WTC11 (cell line): ENCODE results near the gene DCAF11. TPM values are rescaled to one million over a fixed set of nuclear protein-coding genes. Genes with fewer than 3 reads are reported as not detected.
A peak's percentile ranks its signal among the peaks of the same experiment; 100 is the strongest.

Experiments
- ATAC-seq: fragments of 200-7000 bp; cut with Tn5 transposase; 2 replicates; pipeline ENCODE4 v1.10.0; 2021; ENCODE audit warnings: mild to moderate bottlenecking, moderate library complexity
- CTCF ChIA-PET: fragments of 300-600 bp; sonication (Branson Sonifier 250); formaldehyde crosslinking; loops from one replicate; lab custom pipeline; 2021; ENCODE audit warnings: antibody characterized with exemption; lab: Charles Lee
- POLR2A ChIA-PET: fragments of 350-600 bp; sonication (Branson Sonifier 250); formaldehyde crosslinking; loops from one replicate; lab custom pipeline; 2021; ENCODE audit warnings: antibody characterized with exemption; lab: Charles Lee
- DNase-seq: peaks from one replicate; pipeline ENCODE4 v3.0.0; 2021; ENCODE audit warnings: low spot score
- H3K27ac Mint-ChIP-seq: 2 replicates; pipeline ENCODE4 v1.8.0; 2021; ENCODE audit warnings: mixed read lengths
- H3K27me3 Mint-ChIP-seq: 2 replicates; pipeline ENCODE4 v1.8.0; 2021; ENCODE audit warnings: low read depth, mild to moderate bottlenecking, moderate library complexity, mixed read lengths
- H3K36me3 Mint-ChIP-seq: 2 replicates; pipeline ENCODE4 v1.8.0; 2021; ENCODE audit warnings: mixed read lengths
- H3K4me1 Mint-ChIP-seq: 2 replicates; pipeline ENCODE4 v1.8.0; 2022; ENCODE audit warnings: mixed read lengths
- H3K4me3 Mint-ChIP-seq: 2 replicates; pipeline ENCODE4 v1.8.0; 2021; ENCODE audit warnings: mild to moderate bottlenecking, moderate library complexity, mixed read lengths
- H3K9me3 Mint-ChIP-seq: 2 replicates; pipeline ENCODE4 v1.8.0; 2021; ENCODE audit warnings: mixed read lengths
- GRHL2 ChIP-seq: fragments of 250-450 bp; sonication (Bioruptor Pico); IDR thresholded peaks from 2 replicates; pipeline ENCODE4 v1.8.0; 2022; ENCODE audit warnings: mild to moderate bottlenecking, moderate library complexity; ENCODE audit not compliant: insufficient replicate concordance, severe bottlenecking
- GTF2I ChIP-seq: fragments of 250-450 bp; sonication (Bioruptor Pico); conservative IDR thresholded peaks from 2 replicates; pipeline ENCODE4 v1.4.0; 2021; ENCODE audit warnings: mild to moderate bottlenecking
- MXD4 ChIP-seq: fragments of 250-450 bp; sonication (Bioruptor Pico); IDR thresholded peaks from 2 replicates; pipeline ENCODE4 v1.8.0; 2021; ENCODE audit warnings: mild to moderate bottlenecking, moderate library complexity, borderline replicate concordance
- NFE2L1 ChIP-seq: sonication (generic); formaldehyde crosslinking; IDR thresholded peaks from 2 replicates; pipeline ENCODE4 v1.8.1; 2023; ENCODE audit warnings: missing genetic modification reagents
- NR3C1 ChIP-seq: sonication (generic); formaldehyde crosslinking; conservative IDR thresholded peaks from 2 replicates; pipeline ENCODE4 v1.8.1; 2023; ENCODE audit warnings: low read depth, mild to moderate bottlenecking, missing genetic modification reagents
- PREB ChIP-seq: sonication (generic); formaldehyde crosslinking; IDR thresholded peaks from 2 replicates; pipeline ENCODE4 v1.8.1; 2022; ENCODE audit warnings: mild to moderate bottlenecking, missing genetic modification reagents, moderate library complexity, borderline replicate concordance
- STAT6 ChIP-seq: sonication (generic); formaldehyde crosslinking; conservative IDR thresholded peaks from 2 replicates; pipeline ENCODE4 v1.8.1; 2023; ENCODE audit warnings: mild to moderate bottlenecking, low read depth, missing genetic modification reagents, moderate library complexity
- TCF7 ChIP-seq: sonication (generic); formaldehyde crosslinking; IDR thresholded peaks from 2 replicates; pipeline ENCODE4 v1.8.0; 2022; ENCODE audit warnings: mild to moderate bottlenecking, low read depth, missing genetic modification reagents, moderate library complexity
- ZNF121 ChIP-seq: sonication (generic); formaldehyde crosslinking; IDR thresholded peaks from 2 replicates; pipeline ENCODE4 v1.8.0; 2023; ENCODE audit warnings: missing genetic modification reagents
- ZNF317 ChIP-seq: sonication (generic); formaldehyde crosslinking; IDR thresholded peaks from 2 replicates; pipeline ENCODE4 v1.8.1; 2023; ENCODE audit warnings: low read depth, mild to moderate bottlenecking, moderate library complexity, missing genetic modification reagents, borderline replicate concordance
- ZNF396 ChIP-seq: fragments of 250-450 bp; sonication (Bioruptor Pico); IDR thresholded peaks from 2 replicates; pipeline ENCODE4 v1.8.0; 2021; ENCODE audit warnings: mild to moderate bottlenecking, moderate library complexity, borderline replicate concordance
- total RNA-seq: library from RNA; stranded (reverse); gene quantifications from 3 replicates; pipeline ENCODE4 v1.2.3, GENCODE V29; 2021
- TF ChIP-seq, protein P1 (sequence below): sonication (generic); formaldehyde crosslinking; IDR thresholded peaks from 2 replicates; pipeline ENCODE4 v1.8.0; 2022; ENCODE audit warnings: mild to moderate bottlenecking, missing genetic modification reagents
- TF ChIP-seq, protein P2 (sequence below): sonication (generic); formaldehyde crosslinking; IDR thresholded peaks from 2 replicates; pipeline ENCODE4 v1.8.1; 2023; ENCODE audit warnings: mild to moderate bottlenecking, missing genetic modification reagents, borderline replicate concordance
- TF ChIP-seq, protein P3 (sequence below): sonication (generic); formaldehyde crosslinking; IDR thresholded peaks from 2 replicates; pipeline ENCODE4 v1.8.1; 2023; ENCODE audit warnings: mild to moderate bottlenecking, missing genetic modification reagents

The DCAF11 gene
- total RNA-seq, 1 experiment from 2014 or later, result 73.6 TPM

GRCh38 chr14:24098927-24099813 is 15.4 kb upstream of the DCAF11 start:
- DNase-seq (no peak), ATAC-seq (no peak)
- H3K9me3 Mint-ChIP-seq, result peaks cover 13% of the 10 kb centered on the region
- ChIA-PET POLR2A (no interaction called here), CTCF (interaction anchor here (11.7 kb wide), 1 partner anchor 10 kb away, joined by 170 read pairs; no protein-coding TSS in a partner anchor)
- TF ChIP-seq NFE2L1 (CRISPR knock-in tag) (no peak), ZNF317 (CRISPR knock-in tag) (no peak), STAT6 (no peak), GRHL2 (CRISPR knock-in tag) (no peak), GTF2I (CRISPR knock-in tag) (no peak), NR3C1 (CRISPR knock-in tag) (no peak), MXD4 (CRISPR knock-in tag) (no peak), PREB (CRISPR knock-in tag) (no peak), TCF7 (no peak), ZNF121 (no peak), ZNF396 (no peak)
- TF ChIP-seq, protein P1, sequence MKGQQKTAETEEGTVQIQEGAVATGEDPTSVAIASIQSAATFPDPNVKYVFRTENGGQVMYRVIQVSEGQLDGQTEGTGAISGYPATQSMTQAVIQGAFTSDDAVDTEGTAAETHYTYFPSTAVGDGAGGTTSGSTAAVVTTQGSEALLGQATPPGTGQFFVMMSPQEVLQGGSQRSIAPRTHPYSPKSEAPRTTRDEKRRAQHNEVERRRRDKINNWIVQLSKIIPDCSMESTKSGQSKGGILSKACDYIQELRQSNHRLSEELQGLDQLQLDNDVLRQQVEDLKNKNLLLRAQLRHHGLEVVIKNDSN (CRISPR knock-in tag), result no peak
- TF ChIP-seq, protein P2, sequence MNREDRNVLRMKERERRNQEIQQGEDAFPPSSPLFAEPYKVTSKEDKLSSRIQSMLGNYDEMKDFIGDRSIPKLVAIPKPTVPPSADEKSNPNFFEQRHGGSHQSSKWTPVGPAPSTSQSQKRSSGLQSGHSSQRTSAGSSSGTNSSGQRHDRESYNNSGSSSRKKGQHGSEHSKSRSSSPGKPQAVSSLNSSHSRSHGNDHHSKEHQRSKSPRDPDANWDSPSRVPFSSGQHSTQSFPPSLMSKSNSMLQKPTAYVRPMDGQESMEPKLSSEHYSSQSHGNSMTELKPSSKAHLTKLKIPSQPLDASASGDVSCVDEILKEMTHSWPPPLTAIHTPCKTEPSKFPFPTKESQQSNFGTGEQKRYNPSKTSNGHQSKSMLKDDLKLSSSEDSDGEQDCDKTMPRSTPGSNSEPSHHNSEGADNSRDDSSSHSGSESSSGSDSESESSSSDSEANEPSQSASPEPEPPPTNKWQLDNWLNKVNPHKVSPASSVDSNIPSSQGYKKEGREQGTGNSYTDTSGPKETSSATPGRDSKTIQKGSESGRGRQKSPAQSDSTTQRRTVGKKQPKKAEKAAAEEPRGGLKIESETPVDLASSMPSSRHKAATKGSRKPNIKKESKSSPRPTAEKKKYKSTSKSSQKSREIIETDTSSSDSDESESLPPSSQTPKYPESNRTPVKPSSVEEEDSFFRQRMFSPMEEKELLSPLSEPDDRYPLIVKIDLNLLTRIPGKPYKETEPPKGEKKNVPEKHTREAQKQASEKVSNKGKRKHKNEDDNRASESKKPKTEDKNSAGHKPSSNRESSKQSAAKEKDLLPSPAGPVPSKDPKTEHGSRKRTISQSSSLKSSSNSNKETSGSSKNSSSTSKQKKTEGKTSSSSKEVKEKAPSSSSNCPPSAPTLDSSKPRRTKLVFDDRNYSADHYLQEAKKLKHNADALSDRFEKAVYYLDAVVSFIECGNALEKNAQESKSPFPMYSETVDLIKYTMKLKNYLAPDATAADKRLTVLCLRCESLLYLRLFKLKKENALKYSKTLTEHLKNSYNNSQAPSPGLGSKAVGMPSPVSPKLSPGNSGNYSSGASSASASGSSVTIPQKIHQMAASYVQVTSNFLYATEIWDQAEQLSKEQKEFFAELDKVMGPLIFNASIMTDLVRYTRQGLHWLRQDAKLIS (CRISPR knock-in tag), result no peak
- TF ChIP-seq, protein P3, sequence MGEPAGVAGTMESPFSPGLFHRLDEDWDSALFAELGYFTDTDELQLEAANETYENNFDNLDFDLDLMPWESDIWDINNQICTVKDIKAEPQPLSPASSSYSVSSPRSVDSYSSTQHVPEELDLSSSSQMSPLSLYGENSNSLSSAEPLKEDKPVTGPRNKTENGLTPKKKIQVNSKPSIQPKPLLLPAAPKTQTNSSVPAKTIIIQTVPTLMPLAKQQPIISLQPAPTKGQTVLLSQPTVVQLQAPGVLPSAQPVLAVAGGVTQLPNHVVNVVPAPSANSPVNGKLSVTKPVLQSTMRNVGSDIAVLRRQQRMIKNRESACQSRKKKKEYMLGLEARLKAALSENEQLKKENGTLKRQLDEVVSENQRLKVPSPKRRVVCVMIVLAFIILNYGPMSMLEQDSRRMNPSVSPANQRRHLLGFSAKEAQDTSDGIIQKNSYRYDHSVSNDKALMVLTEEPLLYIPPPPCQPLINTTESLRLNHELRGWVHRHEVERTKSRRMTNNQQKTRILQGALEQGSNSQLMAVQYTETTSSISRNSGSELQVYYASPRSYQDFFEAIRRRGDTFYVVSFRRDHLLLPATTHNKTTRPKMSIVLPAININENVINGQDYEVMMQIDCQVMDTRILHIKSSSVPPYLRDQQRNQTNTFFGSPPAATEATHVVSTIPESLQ (CRISPR knock-in tag), result no peak
- H3K4me1 Mint-ChIP-seq, result peaks cover 12% of the 10 kb centered on the region
- no peaks in the 10 kb centered on the region for H3K27me3 Mint-ChIP-seq
- no peak overlapping the region for H3K4me3 Mint-ChIP-seq
- 0 out of 2 replicates have a peak overlapping the region, but pooled peaks have one; percentile 41 for H3K27ac Mint-ChIP-seq
- H3K36me3 Mint-ChIP-seq, result peaks cover 46% of the 10 kb centered on the region
